ENCODE measurements around the gene CALCOCO2.

DNA sequence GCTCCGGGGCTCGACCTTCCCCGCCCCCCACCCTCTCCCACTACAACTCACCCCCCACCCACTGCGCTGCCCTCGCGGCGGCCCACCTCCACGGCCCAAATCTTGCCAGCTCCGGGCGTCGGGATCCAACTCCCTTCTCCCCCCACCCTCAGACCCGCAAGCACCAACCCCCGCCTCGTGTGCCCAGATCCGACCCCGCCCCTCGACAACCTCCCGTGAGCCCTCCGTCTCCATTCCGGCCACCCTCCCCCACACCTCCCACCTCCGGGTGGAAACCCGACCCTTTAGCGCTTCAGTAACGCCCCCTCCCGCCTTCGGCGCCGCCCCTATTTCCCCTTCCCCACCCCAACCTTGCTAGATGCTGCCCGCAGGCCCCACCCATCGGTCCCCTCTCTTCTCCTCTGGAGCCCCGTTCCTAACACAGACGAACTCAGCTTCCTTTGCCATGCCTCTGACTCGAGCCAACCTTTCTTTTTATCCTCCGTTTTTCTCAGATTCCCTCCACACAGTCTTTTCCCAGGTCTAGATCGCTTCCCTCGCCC, 78.1 kb downstream of the CALCOCO2 start:
- TF ChIP-seq POLR2A (IDR thresholded peaks at IDR 0.05), result no peak
- TF ChIP-seq, protein P1, sequence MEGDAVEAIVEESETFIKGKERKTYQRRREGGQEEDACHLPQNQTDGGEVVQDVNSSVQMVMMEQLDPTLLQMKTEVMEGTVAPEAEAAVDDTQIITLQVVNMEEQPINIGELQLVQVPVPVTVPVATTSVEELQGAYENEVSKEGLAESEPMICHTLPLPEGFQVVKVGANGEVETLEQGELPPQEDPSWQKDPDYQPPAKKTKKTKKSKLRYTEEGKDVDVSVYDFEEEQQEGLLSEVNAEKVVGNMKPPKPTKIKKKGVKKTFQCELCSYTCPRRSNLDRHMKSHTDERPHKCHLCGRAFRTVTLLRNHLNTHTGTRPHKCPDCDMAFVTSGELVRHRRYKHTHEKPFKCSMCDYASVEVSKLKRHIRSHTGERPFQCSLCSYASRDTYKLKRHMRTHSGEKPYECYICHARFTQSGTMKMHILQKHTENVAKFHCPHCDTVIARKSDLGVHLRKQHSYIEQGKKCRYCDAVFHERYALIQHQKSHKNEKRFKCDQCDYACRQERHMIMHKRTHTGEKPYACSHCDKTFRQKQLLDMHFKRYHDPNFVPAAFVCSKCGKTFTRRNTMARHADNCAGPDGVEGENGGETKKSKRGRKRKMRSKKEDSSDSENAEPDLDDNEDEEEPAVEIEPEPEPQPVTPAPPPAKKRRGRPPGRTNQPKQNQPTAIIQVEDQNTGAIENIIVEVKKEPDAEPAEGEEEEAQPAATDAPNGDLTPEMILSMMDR (IDR thresholded peaks at IDR 0.05), result no peak

Data from Peyer's patch (tissue), 4 donors.